H4 (cell line): ENCODE measurements around the gene LRRK1. TPM values are rescaled to one million over a fixed set of nuclear protein-coding genes. Genes with fewer than 3 reads are reported as not detected.
"Not testable (repeated sequence)": the region's sequence is repeated elsewhere in the genome, so short reads cannot be mapped to it uniquely, and the experiment has no call there.

Source experiments
- DNase-seq: peaks from one replicate; pipeline ENCODE4 v3.0.0-alpha.2; 2015; ENCODE audit warnings: low spot score
- total RNA-seq: library from RNA; depleted of rRNA; stranded (reverse); fragments of >200 nt; shearing (Covaris generic); gene quantifications from 2 replicates; pipeline ENCODE4 v1.2.3, GENCODE V29; 2014

Gene LRRK1
- total RNA-seq, 1 experiment from 2014 or later, result 1.4 TPM

DNA sequence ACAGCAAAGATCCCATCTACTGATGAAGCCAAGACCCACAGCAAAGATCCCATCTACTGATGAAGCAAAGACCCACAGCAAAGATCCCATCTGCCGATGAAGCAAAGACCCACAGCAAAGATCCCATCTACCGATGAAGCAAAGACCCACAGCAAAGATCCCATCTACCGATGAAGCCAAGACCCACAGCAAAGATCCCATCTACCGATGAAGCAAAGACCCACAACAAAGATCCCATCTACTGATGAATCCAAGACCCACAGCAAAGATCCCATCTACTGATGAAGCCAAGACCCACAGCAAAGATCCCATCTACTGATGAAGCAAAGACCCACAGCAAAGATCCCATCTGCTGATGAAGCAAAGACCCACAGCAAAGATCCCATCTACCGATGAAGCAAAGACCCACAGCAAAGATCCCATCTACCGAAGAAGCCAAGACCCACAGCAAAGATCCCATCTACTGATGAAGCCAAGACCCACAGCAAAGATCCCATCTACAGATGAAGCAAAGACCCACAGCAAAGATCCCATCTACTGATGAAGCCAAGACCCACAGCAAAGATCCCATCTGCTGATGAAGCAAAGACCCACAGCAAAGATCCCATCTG is 176.7 kb downstream of the LRRK1 start:
- DNase-seq, result not testable (repeated sequence)

DNA sequence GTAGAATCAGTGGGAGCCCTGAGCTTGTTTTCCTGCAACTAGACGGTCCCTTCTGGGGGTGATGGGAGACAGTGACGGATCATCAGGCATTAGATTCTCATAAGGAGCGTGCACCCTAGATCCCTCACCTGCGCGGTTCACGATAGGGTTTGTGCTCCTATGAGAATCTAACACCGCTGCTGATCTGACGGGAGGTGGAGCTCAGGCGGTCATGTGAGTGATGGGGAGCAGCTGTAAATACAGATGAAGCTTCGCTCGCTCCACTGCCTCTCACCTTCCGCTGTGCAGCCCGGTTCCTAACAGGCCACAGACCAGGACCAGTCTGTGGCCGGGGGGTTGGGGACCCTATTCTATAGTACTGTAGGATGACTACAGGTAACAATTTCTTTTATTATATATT is 178.0 kb downstream of the LRRK1 start:
- no peak for DNase-seq

DNA sequence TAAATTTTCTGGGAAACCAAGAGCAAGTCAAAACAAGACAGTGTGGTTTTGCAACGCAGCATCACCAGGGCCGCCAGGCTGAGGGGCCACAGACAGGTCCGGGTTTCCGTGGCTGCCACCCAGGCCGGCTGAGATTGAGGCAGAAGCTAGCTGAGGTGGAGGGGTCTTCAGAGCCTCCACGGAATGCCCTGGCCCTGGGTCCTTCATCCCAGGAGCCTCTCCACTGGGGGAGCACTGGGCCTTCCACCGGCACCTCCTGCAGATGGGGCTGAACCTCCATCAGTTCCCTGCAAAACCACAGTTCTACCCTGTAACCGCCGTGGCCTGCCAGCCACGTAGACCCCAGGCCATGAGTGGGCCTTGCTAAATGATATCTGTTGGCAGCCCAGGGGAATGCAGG is 180.0 kb downstream of the LRRK1 start:
- DNase-seq, result no peak

DNA sequence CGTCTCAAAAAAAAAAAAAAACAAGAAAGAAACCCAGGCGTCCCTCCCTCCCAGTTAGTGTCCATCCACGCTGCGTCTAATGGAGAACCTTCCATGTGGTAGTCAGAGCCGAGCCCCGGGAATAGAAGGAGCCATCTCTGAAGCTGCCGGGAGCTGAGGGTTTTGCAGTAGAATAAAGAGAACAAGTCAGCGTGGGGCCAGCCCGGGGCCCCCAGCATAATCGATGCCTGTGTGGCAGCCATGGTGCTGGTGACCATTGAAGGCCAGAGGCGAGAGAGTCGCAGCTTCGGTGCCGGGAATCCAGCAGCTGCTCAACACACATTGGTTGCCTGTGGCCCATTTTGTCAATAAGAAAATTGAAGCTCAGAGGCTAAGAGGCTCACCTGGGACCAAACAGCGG is 181.0 kb downstream of the LRRK1 start:
- no peak for DNase-seq

DNA sequence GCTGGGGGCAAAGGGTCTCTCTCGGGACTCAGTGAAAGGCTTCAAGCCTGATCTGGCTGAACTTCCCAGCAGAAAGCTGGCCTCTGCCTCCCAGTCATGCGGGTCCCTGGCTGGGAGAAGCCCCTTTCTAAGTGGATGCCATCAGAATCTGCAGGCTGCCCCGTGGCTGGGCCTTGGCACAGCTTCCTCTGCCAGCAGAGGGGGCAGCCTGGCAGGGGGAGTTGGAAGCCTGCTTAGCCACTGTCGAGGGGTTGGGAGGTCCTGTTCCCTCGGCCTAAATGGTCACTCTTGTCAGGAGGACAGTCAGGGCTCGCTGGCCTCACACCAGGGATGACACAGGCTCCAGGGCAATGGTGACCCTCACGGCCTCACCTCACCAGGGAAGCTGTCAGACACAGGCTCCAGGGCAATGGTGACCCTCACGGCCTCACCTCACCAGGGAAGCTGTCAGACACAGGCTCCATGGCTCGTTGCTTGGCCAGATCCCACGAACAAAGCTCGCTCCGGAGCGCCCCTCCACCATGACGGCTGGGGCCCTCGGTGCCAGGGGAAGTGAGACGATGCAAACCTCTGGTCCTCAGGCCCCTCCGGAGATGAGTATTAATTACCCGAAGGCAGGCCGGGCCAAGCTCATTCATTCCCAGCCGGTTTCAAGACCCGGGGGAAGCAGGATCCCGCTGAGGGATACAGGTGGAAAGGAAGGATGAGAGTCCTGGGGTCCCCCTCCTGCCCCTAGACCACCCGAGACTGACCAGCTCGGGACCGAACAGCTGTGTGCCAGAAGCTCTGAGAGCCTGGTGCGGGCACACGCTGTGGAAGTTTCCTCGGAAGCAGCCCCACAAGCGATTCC is 181.7 kb downstream of the LRRK1 start:
- no peak for DNase-seq

DNA sequence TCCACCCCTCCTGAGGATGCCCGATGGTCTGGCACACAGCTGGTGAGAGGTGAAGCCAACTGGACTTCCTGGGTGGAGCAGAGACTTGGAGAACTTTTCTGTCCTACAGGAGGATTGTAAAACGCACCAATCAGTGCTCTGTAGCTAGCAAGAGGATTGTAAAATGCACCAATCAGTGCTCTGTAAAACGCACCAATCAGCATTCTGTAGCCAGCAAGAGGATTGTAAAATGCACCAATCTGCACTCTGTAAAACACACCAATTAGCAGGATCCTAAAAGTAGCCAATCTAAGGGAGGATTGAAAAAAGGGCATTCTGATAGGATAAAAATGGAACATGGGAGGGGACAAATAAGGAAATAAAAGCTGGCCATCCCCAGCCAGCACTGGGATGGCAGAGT is 182.5 kb downstream of the LRRK1 start:
- no peak for DNase-seq

DNA sequence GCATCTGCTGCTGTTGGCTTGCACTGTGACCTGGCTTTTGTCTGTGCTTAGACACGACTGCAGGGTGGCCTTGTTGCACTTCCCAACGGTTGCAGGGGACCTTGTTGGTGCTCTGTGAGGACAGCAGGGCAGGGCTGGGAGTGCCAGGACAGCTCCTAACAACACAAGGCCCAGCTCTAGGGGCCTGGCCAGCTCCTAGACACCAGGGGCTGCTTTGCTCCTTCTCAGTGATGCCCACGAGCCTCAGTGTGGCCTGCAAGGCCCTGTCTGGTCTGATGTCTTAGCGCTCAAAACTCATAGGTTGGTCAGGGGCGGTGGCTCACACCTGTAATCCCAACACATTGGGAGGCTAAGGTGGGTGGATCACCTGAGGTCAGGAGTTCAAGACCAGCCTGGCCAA is 183.6 kb downstream of the LRRK1 start:
- no peak for DNase-seq

DNA sequence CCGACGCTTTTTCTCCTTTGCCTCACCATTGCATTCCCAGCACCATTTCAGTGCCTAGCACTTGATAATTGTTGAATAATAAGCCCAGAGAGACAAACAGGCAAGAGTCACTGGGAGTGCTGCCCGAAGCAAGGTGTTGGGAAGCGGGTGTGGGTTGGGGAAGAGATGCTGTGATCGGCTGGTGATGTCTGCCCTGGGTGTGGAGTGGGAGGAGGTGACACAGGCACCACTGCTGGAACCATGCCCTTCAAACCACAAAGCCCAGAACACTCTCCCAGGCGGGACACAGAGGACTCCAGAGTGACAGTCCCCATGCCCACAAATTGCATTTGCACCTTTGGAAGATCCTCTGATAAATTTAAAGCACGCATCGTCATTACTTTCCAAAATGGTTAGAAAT is 184.4 kb downstream of the LRRK1 start:
- DNase-seq, result no peak

DNA sequence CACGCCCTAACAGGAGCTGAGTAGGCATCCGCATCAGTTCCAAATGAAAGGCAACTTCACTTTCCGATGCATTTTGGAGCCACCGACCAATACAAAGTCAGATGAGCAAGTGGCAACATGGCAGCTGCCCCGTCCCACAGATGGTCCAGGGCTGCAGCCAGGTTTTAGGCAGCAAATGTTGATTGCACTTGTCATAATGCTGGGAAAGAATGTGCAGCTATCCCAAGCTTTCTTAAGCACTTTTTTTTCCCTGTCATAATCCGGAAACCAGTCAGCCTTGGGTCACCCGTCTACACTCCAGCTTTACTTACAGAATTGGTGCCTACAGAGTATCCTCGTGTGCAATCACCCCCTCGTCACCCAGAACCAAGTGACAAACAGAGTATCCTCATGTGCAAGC is 185.0 kb downstream of the LRRK1 start:
- no peak for DNase-seq

DNA sequence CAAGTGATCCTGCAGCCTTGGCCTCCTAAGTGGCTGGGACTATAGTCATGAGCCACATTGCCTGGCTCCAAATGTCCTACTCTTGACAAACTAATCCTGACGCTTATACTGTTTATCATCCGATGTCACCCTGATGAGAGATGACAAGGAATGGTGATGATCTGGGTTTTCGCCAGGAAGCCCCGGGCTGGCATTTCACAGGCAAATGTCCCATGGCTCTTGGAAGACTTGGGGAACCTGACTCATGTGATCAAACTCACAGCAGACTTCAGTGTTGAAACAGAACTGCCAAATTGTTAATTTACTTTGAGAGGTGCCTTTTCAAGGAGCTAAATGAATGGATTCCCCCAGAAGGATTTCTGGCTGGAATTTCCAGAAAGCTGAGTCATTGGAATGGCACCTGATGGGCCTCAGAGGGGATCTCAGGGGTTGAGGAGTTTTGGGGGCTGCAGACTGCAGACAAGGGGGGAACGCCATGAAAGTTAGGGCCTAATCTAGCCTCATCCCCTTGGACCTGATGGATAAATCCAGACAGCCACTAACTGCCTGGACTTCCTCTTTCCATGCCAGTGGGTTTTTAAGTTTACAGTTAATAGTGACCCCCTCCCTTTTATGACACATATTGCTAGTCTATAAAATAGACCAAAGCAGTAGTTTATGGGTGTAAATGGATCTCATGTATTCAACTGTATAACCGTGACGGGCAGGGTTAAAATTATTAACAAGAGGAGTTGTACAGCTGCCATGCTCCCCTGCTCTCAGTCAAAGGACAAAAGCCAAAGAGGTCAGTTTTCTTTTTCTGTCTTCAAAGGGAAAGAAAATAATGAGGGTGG is 186.1 kb downstream of the LRRK1 start:
- DNase-seq, result no peak

DNA sequence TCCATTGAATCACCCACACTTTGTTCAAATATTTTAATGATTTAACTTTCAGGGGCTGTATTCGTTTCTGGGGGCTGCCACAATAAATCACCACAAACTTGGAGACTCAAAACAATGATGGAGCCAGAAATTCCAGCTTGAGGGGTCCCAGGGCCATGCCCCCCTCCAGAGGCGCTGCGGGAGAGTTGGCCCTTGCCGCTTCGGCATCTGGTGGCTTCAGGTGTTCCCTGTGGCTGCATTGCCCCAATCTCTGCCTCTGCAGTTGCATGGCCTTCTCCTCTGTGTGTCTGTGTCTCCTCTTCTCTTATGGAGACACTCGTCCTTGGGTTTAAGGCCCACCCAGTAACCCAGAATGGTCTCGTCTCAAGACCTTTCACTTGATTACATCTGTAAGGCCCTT is 187.9 kb downstream of the LRRK1 start:
- no peak for DNase-seq

DNA sequence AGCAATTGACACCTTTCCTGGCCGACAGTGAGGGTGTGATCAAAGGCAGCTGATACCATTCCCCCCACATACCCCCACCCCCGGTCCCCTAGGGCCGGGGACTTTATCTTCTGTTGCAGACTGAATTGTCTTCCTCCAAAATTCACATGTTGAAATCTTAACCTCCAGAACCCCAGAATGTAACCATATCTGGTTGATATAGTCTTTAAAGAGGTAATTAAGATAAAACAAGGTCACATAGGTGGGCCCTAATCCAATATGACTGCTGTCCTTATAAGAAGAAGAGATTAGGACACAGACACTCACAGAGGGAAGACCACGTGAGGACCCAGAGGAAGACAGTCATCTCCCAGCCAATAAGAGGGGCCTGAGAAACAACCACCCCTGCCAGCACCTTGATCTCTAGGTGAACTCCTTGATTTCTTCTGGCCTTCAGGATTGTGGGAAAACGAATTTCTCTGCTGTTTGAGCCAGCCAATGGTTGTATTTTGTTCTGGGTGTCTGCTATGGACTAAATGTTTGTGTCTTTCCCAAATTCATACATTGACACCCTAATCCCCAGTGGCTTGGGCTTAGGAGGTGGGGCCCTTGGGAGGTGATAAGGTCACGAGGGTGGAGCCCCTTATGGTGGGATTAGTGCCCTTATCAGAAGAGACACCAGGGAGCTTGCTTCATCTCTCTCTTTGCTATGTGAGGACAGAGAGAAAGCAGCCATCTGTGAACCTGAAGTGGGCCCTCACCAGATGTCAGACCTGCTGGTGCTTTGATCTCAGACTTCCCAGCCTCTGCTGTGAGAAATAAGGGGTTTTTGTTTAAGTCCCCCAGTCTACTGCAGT is 188.7 kb downstream of the LRRK1 start:
- DNase-seq, result no peak

DNA sequence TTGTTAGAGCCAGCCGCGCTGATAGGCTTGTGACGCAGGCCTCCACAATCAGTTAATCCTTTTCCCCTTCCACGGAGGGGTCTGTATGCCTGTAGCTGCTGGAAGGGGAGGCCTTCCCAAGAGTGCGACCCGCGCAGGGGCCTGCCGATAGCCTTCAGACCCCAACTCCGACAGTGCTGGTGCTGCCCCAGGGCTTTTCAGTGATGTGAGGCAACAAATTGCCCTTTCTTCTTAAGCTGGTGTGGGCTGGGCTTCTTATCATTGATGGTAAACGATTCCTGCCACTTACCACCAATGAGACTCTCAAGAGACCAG is 189.3 kb downstream of the LRRK1 start:
- no peak for DNase-seq

DNA sequence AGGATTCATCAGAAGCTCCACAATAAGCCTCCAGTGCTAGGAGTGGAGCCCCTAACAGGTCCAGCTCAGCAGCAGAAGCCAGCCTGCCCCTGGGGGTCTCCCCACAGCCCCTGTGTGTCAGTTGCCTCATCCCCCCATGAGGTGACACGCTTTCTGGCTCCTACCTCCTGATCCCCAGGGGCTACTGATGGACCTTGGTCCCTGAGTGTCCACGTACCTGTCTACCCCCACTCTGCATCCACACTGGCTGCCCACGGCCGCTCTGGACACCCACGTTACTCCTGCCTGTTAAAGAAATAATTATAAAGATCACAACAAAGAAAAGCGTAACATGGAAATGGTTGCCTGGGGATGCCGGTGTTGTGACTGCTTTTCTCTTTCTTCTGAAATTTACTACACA is 189.6 kb downstream of the LRRK1 start:
- no peak for DNase-seq

DNA sequence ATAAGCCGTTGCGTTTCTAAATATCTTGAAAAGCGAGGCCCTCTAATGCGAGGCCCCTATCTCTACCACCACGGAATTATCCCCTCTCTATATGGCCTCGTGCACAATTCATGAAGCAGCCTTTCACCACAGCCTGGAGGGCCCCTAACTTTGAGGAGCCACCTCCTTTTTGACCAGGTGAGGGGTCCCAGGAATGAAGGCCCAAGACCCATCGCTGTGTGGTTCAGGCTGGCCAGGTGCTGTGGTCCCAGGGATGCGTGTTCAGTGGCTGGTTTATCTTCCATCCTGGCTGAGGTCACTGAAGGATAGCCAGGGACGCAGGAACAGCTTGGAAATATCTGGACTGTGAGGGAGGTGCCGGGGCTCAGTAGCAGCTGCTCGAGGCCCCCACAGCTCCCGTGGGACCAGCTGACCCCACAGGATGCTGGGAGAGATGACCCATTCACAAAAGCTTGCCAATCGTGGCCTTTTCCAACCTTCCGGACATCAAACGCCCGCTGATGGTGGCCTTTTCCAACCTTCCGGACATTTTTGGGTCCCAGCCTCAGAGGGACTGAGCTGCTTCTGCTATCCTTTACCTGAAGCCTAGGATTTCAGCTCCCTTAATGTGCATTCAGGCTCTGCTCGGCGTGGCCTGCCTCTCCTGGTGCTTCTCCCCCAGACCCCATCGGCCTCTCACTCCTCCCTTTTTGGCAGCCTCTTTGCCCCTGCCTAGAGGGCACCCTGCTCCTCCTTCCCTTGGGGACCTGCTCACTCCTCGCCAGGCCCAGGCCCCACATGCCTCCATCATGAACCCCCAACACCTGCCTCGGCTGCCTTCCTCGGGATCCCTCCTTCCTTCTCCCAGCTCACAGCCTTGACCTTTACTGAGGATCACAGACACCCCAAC is 191.8 kb downstream of the LRRK1 start:
- no peak for DNase-seq

DNA sequence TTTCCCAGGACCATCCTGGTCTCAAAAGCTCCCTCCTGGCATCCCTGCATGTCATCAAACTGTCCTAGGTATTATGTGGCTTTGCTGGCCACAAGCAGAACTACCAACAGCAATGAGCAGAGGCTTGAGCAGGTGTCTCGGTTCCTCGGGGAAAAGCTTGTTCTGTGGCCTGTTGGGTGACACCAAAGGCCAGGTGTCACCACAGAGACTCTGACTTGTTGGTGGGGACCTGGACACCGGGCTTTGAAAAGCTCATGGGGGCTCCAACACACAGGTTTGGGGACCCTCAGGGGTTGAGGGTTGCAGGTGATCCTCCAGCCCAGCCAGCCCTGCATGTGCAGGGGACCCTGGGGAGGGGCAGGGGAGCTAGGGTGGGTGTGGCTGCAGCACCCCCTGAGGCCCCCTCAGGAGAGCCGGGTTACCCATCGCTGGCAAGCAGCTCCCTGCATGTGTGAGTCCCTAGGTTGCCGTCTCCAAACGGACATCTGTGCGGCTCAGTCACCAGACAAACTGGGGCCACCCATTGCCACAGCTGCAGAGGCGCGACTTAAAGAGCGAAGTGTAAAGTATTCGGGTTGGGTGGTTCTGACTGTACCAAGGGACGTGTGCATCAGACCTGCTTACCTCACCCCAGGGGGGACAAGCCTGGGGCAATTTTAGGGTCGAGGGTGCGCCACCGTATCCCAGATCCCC is 192.6 kb downstream of the LRRK1 start:
- no peak for DNase-seq

DNA sequence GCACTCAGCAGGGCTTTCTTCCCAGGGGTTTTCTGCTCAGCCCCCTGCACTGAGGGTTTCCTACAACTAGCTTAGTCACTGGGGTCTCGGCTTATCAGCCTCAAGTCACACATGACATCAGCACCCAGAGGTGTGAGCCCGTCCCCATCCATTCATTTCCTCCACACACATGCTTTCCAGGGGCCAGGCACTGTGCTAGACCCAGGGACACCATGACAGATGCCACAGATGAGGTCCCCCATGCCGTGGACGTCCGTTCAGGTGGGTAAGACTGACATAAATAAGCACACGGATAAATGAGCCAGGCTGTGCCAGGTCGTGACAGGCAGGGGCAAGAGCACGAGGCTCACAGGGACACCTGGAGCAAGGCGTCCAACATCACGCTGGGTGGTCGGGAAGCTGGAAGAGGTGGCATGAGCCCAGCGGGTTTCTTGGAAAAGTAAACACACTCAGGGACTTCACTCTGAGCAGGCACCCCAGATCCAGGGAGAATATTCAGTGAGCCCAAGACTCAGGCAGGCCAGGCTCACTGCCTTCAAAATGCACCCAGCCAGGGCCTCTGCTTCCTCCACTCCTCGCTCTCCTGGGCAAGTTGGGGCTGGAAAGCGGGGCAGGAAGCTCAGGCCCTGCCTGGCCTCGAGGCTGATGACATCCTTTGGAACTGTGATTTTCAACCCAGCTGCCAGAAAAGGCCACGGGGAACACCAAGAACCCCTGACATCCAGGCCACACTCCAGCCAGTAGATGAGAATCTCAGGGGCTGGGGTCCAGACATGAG is 193.4 kb downstream of the LRRK1 start:
- no peak for DNase-seq

DNA sequence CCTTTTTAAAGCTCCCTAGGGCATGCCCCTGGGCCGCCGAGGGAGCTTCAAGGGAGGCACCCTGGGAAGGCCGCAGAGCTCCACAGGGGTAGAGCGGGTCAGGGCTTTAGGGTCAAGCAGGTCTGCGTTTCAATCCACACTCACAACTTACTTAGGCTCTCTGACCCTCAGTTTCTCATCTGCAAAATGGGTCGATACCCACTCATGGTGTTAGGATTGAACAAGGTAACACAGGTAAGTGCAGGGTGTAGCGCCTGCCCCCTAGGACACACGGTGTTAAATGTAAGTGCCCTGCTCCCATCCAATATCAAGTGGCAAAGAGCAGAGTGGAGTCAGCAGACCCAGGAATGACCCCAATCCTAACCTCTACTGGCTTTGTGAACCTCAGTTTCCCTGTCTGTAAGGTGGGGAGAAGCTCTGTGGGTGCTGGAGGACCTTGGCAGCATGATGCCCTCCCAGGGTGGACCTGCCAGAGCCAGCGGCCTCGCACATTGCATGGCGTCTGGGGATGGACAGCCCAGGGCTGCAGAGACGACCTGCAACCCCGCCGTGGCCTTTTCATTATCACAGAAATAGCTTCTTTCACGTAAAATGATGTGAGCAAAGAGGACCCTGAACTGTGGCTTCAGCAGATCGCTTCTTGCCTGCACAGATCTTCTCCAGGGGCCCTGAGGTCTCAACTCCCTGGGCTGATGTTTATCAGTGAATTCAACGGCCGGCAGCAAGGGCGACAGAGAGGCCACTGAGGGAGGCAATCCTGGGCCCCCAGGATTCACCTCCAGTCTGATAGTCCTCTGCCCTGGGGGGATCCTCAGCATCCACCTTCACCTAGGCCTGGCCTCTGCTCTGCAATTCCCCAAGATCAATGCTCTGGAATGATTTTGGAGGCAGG is 194.2 kb downstream of the LRRK1 start:
- DNase-seq, result no peak
